ENCODE measurements around the gene LIM2.

Gene LIM2

DNA sequence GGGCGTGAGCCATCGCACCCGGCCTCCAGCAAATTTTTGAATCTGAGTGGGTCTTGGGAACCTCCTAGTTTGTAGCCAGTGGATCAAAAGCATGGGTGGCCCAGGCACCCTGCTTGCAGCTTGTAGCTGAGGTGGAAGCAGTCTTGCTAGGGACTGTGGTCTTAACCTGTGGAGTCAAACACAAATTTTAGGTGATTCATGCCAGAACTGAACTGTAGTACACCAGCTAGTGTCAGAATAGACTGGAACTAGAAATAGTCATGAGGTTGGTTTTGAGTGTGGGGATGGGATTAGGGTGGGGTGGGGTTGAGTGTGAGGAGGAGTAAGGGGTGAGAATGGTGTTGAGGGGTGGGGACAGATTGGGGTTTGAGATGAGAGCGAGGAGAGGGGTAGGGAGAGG, 5.8 kb downstream of the LIM2 start:
- no peak overlapping the region for H3K27ac Mint-ChIP-seq
- H3K27me3 Mint-ChIP-seq (ENCODE audit: low read depth): no peaks in the 10 kb centered on the region
- no peak for DNase-seq (ENCODE audit: low spot score)
- no peaks in the 10 kb centered on the region for H3K36me3 Mint-ChIP-seq (ENCODE audit: low read depth)
- peaks cover 11% of the 10 kb centered on the region for H3K4me1 Mint-ChIP-seq (ENCODE audit: low read depth)
- no peak overlapping the region for H3K4me3 Mint-ChIP-seq
- peaks cover 3% of the 10 kb centered on the region for H3K9me3 Mint-ChIP-seq

- Mint-ChIP-seq H3K27ac (no peak overlapping the region), H3K36me3 (ENCODE audit: low read depth) (no peaks in the 10 kb centered on the region), H3K9me3 (peaks cover 3% of the 10 kb centered on the region), H3K4me3 (no peak overlapping the region), H3K4me1 (ENCODE audit: low read depth) (peaks cover 23% of the 10 kb centered on the region), H3K27me3 (ENCODE audit: low read depth) (no peaks in the 10 kb centered on the region)
- DNase-seq (ENCODE audit: low spot score): no peak
These were observed 7.4 kb downstream of the LIM2 start for GRCh38 chr19:51380379-51380778.

DNA sequence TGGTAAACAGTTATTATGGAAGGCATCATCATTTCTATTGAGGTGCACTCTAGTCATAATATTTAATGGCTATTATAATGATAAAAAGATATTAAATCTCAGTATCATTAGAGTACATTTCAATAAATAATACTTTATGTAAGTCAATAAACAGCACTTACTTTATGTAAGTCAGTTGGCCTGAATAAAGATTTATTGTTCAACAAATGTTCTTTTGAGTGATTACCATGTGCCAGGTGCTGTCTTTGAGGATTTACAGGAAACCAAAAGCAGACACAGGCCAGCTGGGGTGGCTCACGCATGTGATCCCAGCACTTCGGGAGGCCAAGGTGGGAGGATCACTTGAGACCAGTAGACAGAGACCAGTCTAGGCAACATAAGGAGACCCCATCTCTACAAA, 10.4 kb downstream of the LIM2 start:
- no peak overlapping the region for H3K27ac Mint-ChIP-seq
- H3K4me1 Mint-ChIP-seq (ENCODE audit: low read depth): peaks cover 50% of the 10 kb centered on the region
- H3K36me3 Mint-ChIP-seq (ENCODE audit: low read depth): peaks cover 1% of the 10 kb centered on the region
- DNase-seq (ENCODE audit: low spot score): no peak
- no peak overlapping the region for H3K4me3 Mint-ChIP-seq
- H3K27me3 Mint-ChIP-seq (ENCODE audit: low read depth): no peaks in the 10 kb centered on the region
- peaks cover 3% of the 10 kb centered on the region for H3K9me3 Mint-ChIP-seq

GRCh38 chr19:51375504-51376221, 12.1 kb downstream of the LIM2 start:
- Mint-ChIP-seq H3K27ac (peak overlapping the region; percentile 86), H3K27me3 (ENCODE audit: low read depth) (no peaks in the 10 kb centered on the region), H3K9me3 (no peaks in the 10 kb centered on the region), H3K4me1 (ENCODE audit: low read depth) (peaks cover 68% of the 10 kb centered on the region), H3K4me3 (peak overlapping the region; percentile 79), H3K36me3 (ENCODE audit: low read depth) (peaks cover 2% of the 10 kb centered on the region)
- peak; percentile 76 for DNase-seq (ENCODE audit: low spot score)

DNA sequence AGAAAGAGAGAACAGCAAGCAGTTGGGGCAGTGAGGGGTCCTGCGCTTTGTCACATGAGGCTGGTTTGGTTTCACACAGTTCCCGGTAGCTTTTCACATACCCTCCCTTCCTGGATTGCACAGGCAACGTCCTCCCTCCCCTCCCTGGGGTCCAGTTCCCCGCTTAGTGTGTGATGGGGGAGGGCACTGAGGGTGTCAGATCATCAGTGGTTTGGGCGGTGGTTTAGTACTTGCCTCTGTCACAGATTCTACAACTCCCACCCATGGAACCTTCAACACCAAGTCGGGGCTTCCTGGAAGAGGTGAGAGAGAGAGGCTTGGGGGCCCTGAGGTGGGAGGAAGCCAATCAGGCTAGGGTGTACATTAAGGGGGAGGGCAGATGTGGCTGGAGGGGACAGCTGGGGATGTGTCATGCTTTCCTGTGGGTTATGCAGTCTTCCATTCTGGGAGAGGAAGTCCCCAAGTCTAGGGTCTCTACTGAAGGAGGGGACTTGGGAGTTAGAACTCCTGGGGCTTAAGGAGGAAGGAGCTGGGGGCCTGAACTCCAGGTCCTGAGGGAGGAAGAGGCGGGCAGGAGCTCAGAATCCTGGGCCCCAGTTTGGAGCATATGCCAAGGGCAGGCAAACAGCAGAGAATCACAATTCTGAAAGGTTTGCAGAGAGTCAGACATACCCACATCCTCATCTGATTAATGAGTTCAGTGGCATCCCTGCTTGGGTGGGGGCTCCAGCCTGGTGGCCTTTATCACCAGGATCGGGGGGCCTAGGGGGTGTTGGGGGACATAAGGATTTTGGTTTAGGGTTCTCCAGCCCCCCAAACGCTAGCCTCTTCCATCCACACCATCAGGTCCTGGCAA, 14.9 kb downstream of the LIM2 start, which contains the start of gene NKG7:
Gene NKG7, minus strand, starts transcription at position 6 of the 856 bp plus-strand sequence. CDS start 119 bp downstream, outside the sequence.
- no peaks in the 10 kb centered on the region for H3K9me3 Mint-ChIP-seq
- H3K27ac Mint-ChIP-seq: peak within 1 kb of the TSS; percentile 100
- H3K36me3 Mint-ChIP-seq (ENCODE audit: low read depth): peaks cover 11% of the 10 kb centered on the region
- H3K4me3 Mint-ChIP-seq: peak within 1 kb of the TSS; percentile 79
- H3K27me3 Mint-ChIP-seq (ENCODE audit: low read depth): no peaks in the 10 kb centered on the region
- DNase-seq (ENCODE audit: low spot score): peak; percentile 90
- H3K4me1 Mint-ChIP-seq (ENCODE audit: low read depth): peaks cover 70% of the 10 kb centered on the region

- H3K27ac Mint-ChIP-seq: peak overlapping the region; percentile 100
- no peak for DNase-seq (ENCODE audit: low spot score)
- H3K4me3 Mint-ChIP-seq: peak overlapping the region; percentile 79
- no peaks in the 10 kb centered on the region for H3K27me3 Mint-ChIP-seq (ENCODE audit: low read depth)
- peaks cover 11% of the 10 kb centered on the region for H3K36me3 Mint-ChIP-seq (ENCODE audit: low read depth)
- no peaks in the 10 kb centered on the region for H3K9me3 Mint-ChIP-seq
- peaks cover 73% of the 10 kb centered on the region for H3K4me1 Mint-ChIP-seq (ENCODE audit: low read depth)
These were observed 15.6 kb downstream of the LIM2 start for GRCh38 chr19:51372021-51372648.

DNA sequence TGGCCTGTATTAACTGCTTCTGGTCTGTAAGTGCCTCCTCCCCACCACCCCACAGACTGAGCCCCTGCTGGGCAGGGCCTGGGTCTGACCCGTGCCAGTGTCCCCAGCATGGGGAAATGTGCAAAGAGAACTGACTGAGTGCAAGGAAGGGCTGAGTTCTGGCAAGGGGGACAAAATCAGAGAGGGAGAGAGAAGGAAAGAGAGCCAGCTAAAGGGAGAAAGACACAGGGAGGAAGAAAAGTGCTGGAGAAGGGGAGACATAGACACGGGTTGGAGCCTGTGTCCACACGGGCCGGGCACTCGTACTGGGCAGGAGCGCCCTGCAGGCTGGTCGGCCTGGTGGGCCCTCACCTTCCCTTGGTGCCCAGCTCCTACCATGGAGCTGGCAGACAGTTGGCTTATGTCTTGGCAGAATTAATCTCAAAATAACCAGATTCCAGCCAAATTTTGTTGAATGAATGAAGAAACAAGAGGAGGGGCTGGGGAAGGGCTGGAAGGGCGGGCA, 16.5 kb downstream of the LIM2 start:
- Mint-ChIP-seq H3K4me3 (peak overlapping the region; percentile 79), H3K27me3 (ENCODE audit: low read depth) (no peaks in the 10 kb centered on the region), H3K36me3 (ENCODE audit: low read depth) (peaks cover 14% of the 10 kb centered on the region), H3K9me3 (no peaks in the 10 kb centered on the region), H3K4me1 (ENCODE audit: low read depth) (peaks cover 74% of the 10 kb centered on the region), H3K27ac (peak overlapping the region; percentile 100)
- DNase-seq (ENCODE audit: low spot score): no peak

GRCh38 chr19:51370230-51370629, 17.5 kb downstream of the LIM2 start:
- Mint-ChIP-seq H3K4me1 (ENCODE audit: low read depth) (peaks cover 71% of the 10 kb centered on the region), H3K9me3 (no peaks in the 10 kb centered on the region)

DNA sequence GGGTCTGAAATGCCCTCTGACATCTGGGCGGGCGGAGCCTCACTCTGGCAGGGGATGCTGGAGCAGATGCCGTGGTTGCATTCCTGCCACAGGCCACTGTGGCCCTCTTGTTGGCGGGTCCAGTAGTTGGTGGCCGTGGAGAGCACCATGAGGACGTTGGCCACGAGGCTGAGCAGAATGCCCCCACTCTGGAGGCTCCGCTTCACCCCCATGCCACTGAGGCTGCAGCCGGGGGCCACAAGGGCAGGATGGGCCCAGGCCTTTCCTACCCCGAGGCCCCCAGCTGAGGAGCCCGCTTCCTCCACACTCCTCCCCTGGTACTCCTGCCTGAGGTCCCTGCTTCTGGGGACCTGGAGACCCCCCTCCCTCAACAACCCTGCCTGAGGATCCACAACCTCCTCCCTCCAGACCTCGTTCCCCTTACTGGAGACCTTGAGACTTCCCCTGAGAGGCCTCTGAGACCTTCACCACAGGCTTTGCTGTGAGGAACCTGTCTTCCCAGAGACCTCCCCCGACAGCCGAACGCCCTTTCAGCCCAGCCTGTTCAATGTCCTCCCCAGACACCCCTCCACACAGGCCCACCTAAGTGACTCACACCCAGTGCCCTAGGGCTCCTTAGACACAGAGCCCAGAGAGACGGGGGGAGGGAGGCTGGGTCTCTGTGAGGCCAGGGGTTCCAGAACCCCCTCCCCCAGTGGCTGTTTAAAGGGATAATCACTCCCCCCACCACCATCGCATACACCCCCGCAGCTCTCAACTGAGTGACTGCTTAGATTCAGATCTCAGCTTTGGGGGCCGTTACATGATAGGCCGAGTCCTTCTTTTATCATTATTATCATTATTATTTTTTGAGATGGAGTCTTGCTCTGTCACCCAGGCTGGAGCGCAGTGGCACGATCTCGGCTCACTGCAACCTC, 19.1 kb downstream of the LIM2 start, which contains the start of gene CLDND2:
Gene CLDND2, minus strand, starts transcription at position 638 of the 917 bp plus-strand sequence. Its CDS starts 426 bp downstream, at position 212.
- Mint-ChIP-seq H3K4me1 (ENCODE audit: low read depth) (peaks cover 68% of the 10 kb centered on the region), H3K27ac (peak within 1 kb of the TSS; percentile 96), H3K4me3 (peak within 1 kb of the TSS; percentile 100), H3K36me3 (ENCODE audit: low read depth) (peaks cover 16% of the 10 kb centered on the region), H3K9me3 (no peaks in the 10 kb centered on the region), H3K27me3 (ENCODE audit: low read depth) (no peaks in the 10 kb centered on the region)
- DNase-seq (ENCODE audit: low spot score): no peak

More at GRCh38 chr19:51370230-51370629, 17.5 kb downstream of the LIM2 start:
- Mint-ChIP-seq H3K36me3 (ENCODE audit: low read depth) (peaks cover 16% of the 10 kb centered on the region), H3K27me3 (ENCODE audit: low read depth) (no peaks in the 10 kb centered on the region), H3K4me3 (peak overlapping the region; percentile 79), H3K27ac (peak overlapping the region; percentile 100)
- DNase-seq (ENCODE audit: low spot score): no peak

DNA sequence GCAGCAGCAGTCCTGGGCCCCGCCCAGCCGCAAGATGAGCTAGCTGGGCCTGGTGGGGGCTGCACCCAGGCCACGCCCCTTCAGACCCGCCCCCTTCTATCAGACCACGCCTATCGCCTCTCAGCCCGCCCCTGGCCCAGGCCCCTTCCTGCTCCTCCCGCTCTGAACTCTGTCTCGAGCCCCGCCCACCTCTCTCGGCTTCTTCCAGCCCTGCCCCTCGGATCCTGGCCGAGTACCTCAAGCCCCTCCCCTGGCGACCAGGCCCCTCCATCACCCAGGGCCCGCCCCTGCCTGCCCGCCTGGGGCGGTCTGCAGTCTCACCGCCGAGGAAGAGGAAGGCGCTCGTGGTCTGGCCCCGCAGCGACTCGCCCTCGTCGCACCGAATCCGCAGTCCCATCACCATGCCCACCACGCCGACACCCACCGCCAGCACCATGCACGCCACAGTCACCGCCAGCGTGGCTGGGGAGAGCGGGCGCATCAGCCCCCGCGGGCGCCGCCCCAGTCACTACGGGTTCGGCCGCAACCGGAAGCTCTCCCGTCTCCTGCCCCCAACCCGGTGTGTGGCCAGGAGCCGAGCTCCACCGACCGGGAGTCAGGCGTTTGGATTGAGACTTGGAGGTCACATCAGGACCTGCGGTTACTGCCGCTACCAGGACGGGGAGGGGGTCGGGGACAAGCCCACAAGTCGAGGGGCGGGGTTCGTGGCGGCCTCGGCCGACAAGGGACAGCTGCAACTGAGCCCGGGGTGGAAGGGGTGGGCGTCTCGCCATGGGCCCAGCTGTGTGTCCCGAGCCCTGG, 20.0 kb downstream of the LIM2 start:
- no peaks in the 10 kb centered on the region for H3K9me3 Mint-ChIP-seq
- H3K4me3 Mint-ChIP-seq: peak overlapping the region; percentile 100
- H3K36me3 Mint-ChIP-seq (ENCODE audit: low read depth): peaks cover 18% of the 10 kb centered on the region
- H3K4me1 Mint-ChIP-seq (ENCODE audit: low read depth): peaks cover 67% of the 10 kb centered on the region
- H3K27ac Mint-ChIP-seq: peak overlapping the region; percentile 96
- no peaks in the 10 kb centered on the region for H3K27me3 Mint-ChIP-seq (ENCODE audit: low read depth)
- DNase-seq (ENCODE audit: low spot score): peak; percentile 99

DNA sequence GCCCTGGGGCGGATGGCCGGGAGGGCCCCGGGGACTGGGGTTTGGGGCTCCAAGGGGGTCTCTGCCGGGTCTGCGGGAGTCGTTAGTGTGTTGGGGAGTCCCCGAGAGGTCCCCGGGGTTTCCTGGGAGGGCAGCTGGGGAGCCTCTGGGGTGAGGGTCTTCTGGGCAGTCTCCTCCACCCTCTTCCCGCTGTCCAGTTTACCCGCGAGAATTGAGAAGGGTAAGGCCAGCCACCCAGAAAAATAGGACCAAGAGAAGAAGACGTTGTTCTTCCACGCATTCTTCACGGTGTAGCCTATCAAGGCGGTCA, 20.6 kb downstream of the LIM2 start:
- Mint-ChIP-seq H3K27ac (peak overlapping the region; percentile 96), H3K4me3 (peak overlapping the region; percentile 100), H3K36me3 (ENCODE audit: low read depth) (peaks cover 18% of the 10 kb centered on the region), H3K9me3 (no peaks in the 10 kb centered on the region), H3K4me1 (ENCODE audit: low read depth) (peaks cover 67% of the 10 kb centered on the region), H3K27me3 (ENCODE audit: low read depth) (no peaks in the 10 kb centered on the region)
- DNase-seq (ENCODE audit: low spot score): peak; percentile 30

- Mint-ChIP-seq H3K27me3 (ENCODE audit: low read depth) (no peaks in the 10 kb centered on the region), H3K4me1 (ENCODE audit: low read depth) (peaks cover 65% of the 10 kb centered on the region), H3K9me3 (no peaks in the 10 kb centered on the region), H3K4me3 (peak overlapping the region; percentile 100), H3K36me3 (ENCODE audit: low read depth) (peaks cover 18% of the 10 kb centered on the region), H3K27ac (peak overlapping the region; percentile 96)
- DNase-seq (ENCODE audit: low spot score): peak; percentile 95
These were observed 21.2 kb downstream of the LIM2 start for GRCh38 chr19:51366389-51367254.

Measured in T-helper 2 cell treated with Interferon-gamma antibody and Interleukin-4, amounts not matched to agents 5 μg/mL and 100 μg/mL, for 36 hours (primary cell).